ENCODE results near the gene UBXN6.

Gene UBXN6, protein sequence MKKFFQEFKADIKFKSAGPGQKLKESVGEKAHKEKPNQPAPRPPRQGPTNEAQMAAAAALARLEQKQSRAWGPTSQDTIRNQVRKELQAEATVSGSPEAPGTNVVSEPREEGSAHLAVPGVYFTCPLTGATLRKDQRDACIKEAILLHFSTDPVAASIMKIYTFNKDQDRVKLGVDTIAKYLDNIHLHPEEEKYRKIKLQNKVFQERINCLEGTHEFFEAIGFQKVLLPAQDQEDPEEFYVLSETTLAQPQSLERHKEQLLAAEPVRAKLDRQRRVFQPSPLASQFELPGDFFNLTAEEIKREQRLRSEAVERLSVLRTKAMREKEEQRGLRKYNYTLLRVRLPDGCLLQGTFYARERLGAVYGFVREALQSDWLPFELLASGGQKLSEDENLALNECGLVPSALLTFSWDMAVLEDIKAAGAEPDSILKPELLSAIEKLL

DNA sequence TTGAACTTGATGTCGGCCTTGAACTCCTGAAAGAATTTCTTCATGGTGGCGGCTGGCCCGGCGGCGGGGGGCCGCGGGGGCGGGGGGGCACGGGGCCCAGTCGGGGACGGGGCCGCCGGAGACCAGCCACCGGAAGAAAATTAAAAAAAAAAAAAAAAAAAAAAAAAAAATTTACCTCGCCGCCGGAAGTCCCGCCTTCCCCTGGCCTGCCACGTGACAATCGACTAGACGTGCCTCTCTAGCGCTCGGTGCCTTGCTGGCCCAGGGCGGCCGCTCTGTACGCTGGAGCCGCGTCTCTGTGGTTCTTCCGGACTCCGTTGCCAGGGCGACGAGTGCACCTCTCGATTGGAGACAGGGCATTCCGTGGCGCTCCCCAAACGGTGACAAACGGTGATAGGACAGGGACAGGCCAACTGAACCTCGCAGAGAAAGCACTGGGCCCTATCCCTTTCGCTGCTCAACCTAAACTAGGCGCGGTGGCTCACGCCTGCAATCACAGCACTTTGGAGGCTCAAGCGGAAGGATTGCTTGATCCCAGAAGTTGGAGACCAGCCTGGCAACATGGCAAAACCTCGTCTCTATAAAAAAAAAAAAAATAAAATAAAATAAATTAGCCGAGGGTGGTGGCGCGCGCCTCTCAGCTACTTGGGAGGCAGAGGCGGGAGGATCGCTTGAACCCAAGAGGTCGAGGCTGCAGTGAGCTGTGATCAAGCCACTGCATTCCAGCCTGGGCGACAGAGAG is at the start of gene UBXN6:
TSS of gene UBXN6 (minus strand) at position 141 of the 742 bp plus-strand sequence. CDS start at position 44, 97 bp downstream.
- Histone ChIP-seq H3K4me1 (peaks cover 10% of the 10 kb centered on the region), H3K4me3 (peak within 1 kb of the TSS; percentile 54), H3K36me3 (replicated peaks) (peaks cover 4% of the 10 kb centered on the region), H3K27me3 (ENCODE audit: low read depth) (no peaks in the 10 kb centered on the region), H3K9me3 (no peaks in the 10 kb centered on the region)
- peak; percentile 90 to 98 for DNase-seq (ENCODE audit: low spot score in 2 of 2)
- in situ Hi-C loops (cut with MboI; ENCODE audit: low sequenced_read_pairs), result no loop called here

DNA sequence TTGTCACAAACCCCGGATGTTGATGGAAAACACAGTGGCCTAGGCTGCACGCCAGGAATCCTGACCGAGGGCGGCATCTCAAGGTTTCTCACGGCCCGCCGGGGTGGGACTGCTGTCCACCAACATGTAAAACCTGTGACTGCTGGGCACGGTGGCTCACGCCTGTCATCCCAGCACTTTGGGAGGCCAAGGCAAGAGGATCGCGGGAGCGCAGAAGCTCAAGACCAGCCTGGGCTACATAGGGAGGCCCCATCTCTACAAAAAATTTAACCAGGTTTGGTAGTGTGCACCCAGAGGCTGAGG is 49.5 kb upstream of the UBXN6 start:
- H3K36me3 ChIP-seq (replicated peaks), result peaks cover 4% of the 10 kb centered on the region
- DNase-seq (ENCODE audit: low spot score in 2 of 2), result no peak
- in situ Hi-C loops (cut with MboI; ENCODE audit: low sequenced_read_pairs), result no loop called here
- no peaks in the 10 kb centered on the region for H3K9me3 ChIP-seq
- no peak overlapping the region for H3K4me3 ChIP-seq
- no peaks in the 10 kb centered on the region for H3K4me1 ChIP-seq
- H3K27me3 ChIP-seq (ENCODE audit: low read depth), result no peaks in the 10 kb centered on the region

DNA sequence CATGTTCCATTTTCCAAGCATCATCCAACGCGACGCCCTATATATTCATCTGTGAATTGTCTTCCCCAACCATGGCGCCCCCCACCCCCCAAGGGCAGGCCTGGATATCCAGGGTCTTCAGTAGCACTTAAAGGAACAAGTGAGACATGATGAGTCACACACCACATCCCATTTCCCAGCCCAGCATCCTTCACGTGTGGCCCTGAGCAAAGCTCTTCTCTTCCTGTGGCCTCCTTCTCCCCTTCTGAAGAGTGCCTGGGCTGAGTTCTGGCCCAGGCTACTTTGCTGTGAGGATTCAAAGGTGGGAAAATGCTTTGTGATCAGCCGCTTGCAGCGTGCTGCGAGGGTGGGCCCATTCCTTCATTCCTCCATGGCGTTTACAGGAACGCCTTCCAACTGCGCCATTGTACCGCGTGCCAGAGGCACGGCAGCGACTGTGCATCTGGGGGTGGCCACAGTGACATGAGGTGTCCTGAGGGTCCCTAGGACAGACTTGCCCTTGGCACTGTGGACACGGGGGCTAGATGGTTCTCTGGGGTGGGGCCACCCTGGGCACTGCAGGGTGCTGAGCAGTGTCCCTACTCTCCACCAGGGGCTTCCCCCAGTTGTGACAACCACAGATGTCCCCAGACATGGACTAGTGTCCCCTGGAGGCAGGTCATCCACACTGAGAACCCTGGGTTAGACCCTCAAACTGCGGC is 49.0 kb upstream of the UBXN6 start:
- Histone ChIP-seq H3K4me3 (no peak overlapping the region), H3K9me3 (no peaks in the 10 kb centered on the region), H3K27me3 (ENCODE audit: low read depth) (no peaks in the 10 kb centered on the region), H3K4me1 (no peaks in the 10 kb centered on the region), H3K36me3 (replicated peaks) (peaks cover 5% of the 10 kb centered on the region)
- in situ Hi-C loops (cut with MboI; ENCODE audit: low sequenced_read_pairs), result no loop called here
- DNase-seq (ENCODE audit: low spot score in 2 of 2), result no peak

DNA sequence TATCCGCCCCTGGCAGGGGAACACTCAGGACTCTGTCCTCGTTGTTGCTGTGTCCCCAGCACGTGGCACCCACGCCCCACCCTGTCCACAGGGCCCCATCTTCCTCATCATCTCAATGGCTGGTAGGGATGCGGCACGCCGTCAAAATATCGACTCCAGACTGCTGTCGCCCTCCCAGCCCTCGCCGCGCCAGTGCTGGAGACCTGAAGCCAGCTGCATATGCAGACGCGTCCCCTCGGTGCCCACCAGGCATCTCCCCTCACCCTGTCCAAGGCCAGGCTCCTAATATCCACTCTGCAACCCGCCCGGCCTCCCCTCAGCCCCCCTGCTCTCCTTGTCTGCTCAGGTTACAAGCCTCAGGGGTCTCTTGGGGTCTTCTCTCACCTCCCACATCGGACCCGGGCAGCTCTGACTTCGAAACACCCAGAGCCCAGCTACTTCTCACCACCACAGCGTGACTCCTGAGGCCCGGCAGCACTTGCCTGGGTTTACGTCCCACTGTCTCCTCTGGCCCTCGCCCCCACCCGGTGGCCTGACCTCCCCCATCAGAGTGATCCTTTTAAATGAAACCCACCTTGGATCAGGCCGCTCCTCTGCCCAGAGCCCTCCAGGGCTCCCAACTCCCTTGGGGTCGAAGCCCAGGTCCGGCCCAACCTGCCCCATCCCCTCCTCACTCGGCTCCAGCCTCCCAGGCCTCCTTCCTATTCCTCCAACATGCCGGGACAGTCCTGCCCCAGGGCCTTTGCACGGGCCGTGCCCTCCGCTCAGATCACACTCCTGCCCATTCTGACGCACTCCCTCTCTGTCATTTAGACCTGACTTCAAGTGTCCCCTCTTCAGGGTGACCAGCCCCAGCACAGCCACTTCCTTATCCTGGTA is 48.2 kb upstream of the UBXN6 start:
- Histone ChIP-seq H3K36me3 (replicated peaks) (peaks cover 13% of the 10 kb centered on the region), H3K9me3 (no peaks in the 10 kb centered on the region), H3K4me1 (no peaks in the 10 kb centered on the region), H3K4me3 (no peak overlapping the region), H3K27me3 (ENCODE audit: low read depth) (no peaks in the 10 kb centered on the region)
- DNase-seq (ENCODE audit: low spot score in 2 of 2), result no peak
- in situ Hi-C loops (cut with MboI; ENCODE audit: low sequenced_read_pairs), result no loop called here

DNA sequence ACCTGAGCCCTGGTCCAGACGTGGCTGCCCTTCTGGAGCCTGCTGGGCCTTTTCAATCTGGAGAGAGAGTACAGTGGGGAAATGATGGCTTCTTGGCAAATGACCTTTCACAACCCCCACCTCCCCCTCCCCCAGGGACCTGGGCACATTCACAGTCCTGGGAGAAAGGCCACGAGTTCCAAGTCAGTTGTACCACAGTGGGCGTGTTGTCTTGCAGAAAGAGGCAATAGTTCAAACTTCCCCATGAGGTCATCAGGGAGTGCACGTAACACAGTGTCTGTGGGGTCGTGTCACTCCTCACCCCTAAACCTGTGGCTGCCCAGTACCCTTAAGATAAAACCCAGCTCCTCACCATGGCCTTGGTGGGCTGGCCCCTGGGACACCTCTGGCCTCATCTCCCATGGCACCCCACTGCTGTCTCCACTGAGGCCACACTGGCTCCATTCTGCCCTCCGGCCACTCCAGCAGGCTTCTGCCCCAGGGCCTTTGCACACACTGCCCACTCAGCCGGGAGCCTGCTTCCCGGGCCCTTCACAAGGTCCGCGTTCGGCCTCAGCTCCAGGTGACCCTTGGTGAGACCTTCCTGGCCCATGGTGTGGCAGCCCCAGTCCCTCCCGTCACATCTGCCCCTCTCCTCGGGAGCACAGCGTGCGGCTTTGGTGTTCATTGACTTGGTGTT is 47.4 kb upstream of the UBXN6 start:
- Histone ChIP-seq H3K36me3 (replicated peaks) (peaks cover 17% of the 10 kb centered on the region), H3K27me3 (ENCODE audit: low read depth) (no peaks in the 10 kb centered on the region), H3K4me1 (no peaks in the 10 kb centered on the region), H3K9me3 (no peaks in the 10 kb centered on the region), H3K4me3 (no peak overlapping the region)
- DNase-seq (ENCODE audit: low spot score in 2 of 2), result no peak
- in situ Hi-C loops (cut with MboI; ENCODE audit: low sequenced_read_pairs), result no loop called here

DNA sequence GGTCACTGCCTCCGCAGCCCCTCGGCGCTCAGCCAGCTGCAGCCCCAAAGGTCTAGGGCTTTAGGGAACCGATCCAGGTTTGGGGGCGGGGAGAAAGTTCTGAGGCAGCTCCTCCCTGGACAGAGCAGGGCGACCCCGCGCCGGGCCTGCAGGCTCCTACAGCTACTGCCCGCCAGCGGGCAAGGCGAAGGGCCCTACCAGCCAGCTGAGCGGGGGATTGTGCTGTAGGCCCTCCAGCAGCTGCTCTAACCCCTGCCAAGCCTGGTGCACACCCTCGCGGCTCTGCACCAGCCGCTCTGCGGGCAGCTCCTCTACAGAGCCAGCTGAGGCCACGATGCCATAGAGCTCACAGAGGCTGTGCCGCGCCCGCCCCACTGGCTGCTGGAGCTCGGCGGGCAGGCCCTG is 46.7 kb upstream of the UBXN6 start:
- H3K9me3 ChIP-seq, result no peaks in the 10 kb centered on the region
- DNase-seq (ENCODE audit: low spot score in 2 of 2), result no peak
- H3K27me3 ChIP-seq (ENCODE audit: low read depth), result no peaks in the 10 kb centered on the region
- peaks cover 21% of the 10 kb centered on the region for H3K36me3 ChIP-seq (replicated peaks)
- no peaks in the 10 kb centered on the region for H3K4me1 ChIP-seq
- in situ Hi-C loops (cut with MboI; ENCODE audit: low sequenced_read_pairs), result no loop called here
- H3K4me3 ChIP-seq, result no peak overlapping the region

DNA sequence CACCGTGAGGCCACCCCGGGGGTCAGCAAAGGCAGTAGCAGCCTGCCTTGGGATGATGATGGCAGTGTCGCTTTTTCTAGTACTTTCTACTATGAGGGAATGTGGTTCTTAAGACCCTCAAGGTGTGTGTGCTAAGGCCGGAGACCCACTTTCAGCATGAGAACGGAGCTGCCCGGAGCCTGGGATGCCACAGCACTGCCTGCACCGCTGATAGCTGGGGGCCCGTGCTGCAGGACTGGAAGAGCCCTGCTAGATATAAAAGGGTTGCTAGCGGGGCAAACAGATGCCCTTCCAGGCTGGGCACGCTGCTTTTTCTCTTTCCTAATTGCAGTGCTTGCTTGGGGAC is 46.2 kb upstream of the UBXN6 start:
- H3K9me3 ChIP-seq, result no peaks in the 10 kb centered on the region
- H3K4me3 ChIP-seq, result no peak overlapping the region
- no peaks in the 10 kb centered on the region for H3K27me3 ChIP-seq (ENCODE audit: low read depth)
- no peak for DNase-seq (ENCODE audit: low spot score in 2 of 2)
- no peaks in the 10 kb centered on the region for H3K4me1 ChIP-seq
- H3K36me3 ChIP-seq (replicated peaks), result peaks cover 24% of the 10 kb centered on the region
- in situ Hi-C loops (cut with MboI; ENCODE audit: low sequenced_read_pairs), result no loop called here

DNA sequence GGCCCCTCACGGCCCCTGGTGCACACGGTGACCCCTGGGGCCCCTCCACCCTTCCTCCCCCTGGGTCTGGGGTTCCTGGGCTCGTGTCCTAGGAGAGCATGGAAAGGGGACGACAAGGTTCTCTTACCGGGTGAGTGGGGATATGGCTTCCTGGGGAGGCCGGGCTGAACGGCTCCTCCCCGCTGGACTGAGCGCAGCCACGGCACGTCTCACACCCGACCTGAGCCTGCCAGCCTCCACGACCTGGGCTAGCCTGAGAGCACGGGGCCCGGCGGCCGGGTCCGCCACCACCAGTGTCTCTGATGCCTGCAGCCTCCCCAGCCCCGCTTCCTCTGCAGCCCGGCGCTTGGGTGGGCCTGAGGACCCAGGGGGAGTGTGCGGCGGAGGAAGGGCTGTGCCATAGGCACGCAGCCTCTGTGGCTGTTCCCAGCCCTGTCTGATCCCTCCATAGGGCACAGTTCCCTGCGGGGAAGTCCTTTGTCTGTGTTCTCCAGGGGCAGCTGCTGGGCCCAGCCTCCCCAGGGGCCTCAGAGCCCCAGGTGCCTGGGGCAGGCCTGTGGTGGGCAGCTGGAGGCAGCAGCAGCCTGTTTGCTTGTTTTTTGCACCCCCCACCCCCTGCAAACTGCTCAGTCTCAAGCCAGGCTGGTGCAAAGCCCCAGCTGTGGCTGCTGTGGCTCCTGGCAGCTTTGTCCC is 45.7 kb upstream of the UBXN6 start:
- Histone ChIP-seq H3K4me1 (no peaks in the 10 kb centered on the region), H3K36me3 (replicated peaks) (peaks cover 29% of the 10 kb centered on the region), H3K27me3 (ENCODE audit: low read depth) (no peaks in the 10 kb centered on the region), H3K4me3 (no peak overlapping the region), H3K9me3 (no peaks in the 10 kb centered on the region)
- DNase-seq (ENCODE audit: low spot score in 2 of 2), result no peak
- in situ Hi-C loops (cut with MboI; ENCODE audit: low sequenced_read_pairs), result no loop called here

DNA sequence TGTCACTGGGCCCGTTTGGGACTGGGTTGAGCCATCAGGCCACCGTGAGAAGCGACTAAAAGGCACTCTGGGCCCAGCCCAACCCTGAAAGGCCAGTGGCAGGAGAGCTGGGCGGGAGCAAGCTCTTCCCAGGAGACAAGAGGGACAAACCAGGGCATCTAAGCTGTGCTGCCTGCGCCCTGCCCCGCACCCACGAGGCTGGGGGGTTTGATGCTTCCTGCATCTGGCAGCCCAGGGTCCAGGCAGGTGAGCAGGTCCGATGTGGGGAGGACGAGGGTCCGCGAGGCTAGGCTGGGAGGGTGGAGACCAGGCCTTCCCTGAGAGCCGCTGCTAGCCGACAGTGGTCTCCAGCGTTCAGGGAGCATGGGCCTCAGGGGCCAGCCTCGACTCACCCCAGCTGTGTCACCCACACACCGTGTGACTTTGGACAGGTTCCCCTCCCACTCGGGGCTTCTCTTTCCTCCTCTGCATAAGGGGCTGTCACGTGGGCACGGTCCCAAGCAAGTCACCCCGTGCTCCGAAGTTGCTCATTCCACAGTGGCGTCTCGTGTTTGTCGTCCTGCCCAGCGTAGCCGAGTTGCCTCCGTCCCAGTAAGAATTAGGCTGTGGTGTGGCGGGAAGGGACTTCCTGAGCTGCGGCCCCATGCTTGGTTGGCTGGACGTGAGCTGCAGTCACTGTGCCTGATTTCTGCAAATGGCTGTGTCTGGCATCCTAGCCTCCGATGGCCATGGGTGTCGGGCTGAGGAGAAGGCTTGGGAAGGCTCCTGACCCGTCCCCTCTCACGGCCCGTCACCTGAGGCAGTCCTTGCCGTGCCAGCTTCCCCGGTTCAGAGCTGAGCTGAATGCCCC is 44.9 kb upstream of the UBXN6 start:
- DNase-seq (ENCODE audit: low spot score in 2 of 2), result no peak
- in situ Hi-C loops (cut with MboI; ENCODE audit: low sequenced_read_pairs), result no loop called here
- Histone ChIP-seq H3K36me3 (replicated peaks) (peaks cover 37% of the 10 kb centered on the region), H3K9me3 (no peaks in the 10 kb centered on the region), H3K4me1 (no peaks in the 10 kb centered on the region), H3K27me3 (ENCODE audit: low read depth) (no peaks in the 10 kb centered on the region), H3K4me3 (no peak overlapping the region)

DNA sequence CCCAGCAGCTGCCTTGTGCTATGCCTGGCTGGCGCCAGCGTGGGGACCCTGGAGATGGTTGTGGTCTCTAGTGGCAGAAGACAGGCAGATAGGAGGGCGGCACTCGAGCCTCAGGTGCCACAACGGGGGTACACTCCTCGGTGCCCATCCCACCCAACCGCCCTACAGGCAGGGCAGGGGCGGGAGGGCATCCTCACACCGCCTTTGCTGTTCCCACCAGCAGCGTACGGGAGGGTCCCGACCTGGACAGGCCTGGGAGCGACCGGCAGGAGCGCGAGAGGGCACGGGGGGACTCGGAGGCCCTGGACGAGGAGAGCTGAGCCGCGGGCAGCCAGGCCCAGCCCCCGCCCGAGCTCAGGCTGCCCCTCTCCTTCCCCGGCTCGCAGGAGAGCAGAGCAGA is 44.1 kb upstream of the UBXN6 start:
- H3K9me3 ChIP-seq, result no peaks in the 10 kb centered on the region
- H3K4me3 ChIP-seq, result no peak overlapping the region
- DNase-seq (ENCODE audit: low spot score in 2 of 2), result no peak
- H3K4me1 ChIP-seq, result no peaks in the 10 kb centered on the region
- in situ Hi-C loops (cut with MboI; ENCODE audit: low sequenced_read_pairs), result no loop called here
- no peaks in the 10 kb centered on the region for H3K27me3 ChIP-seq (ENCODE audit: low read depth)
- H3K36me3 ChIP-seq (replicated peaks), result peaks cover 40% of the 10 kb centered on the region

DNA sequence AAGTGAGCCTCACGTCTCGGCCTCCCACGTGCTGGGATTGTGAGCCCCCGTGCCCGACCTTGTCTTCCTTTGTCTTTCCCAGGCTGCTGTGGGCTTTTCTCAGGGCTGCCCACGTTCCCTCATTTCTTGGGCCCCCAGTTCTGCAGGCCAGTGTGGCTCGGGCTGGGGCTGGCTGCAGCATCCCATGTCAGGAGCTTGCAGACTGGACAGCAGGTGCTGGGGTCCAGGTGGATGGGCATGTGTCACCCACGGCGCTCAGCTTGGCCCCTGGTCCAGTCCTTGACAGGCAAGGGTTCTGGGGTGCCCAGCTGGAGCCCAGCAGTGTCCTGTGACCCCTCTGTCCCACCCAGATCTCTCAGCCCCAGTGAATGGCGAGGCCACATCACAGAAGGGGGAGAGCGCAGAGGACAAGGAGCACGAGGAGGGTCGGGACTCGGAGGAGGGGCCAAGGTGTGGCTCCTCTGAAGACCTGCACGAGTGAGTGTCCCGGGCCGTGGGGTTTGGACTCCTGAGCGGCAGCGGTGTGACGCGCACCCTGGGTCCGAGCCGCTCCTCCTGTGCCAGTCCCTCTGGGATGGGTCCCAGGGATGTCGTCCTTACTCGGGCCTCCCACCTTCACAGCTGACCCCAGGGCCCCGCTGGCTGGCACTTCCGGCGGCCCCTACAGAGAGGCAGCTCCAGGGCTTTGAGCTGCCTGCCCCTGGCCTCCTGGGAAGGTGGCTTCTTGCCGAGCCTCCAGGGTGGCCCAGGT is 43.4 kb upstream of the UBXN6 start:
- H3K4me3 ChIP-seq, result no peak overlapping the region
- peaks cover 40% of the 10 kb centered on the region for H3K36me3 ChIP-seq (replicated peaks)
- DNase-seq (ENCODE audit: low spot score in 2 of 2), result no peak
- H3K4me1 ChIP-seq, result no peaks in the 10 kb centered on the region
- no peaks in the 10 kb centered on the region for H3K9me3 ChIP-seq
- in situ Hi-C loops (cut with MboI; ENCODE audit: low sequenced_read_pairs), result no loop called here
- no peaks in the 10 kb centered on the region for H3K27me3 ChIP-seq (ENCODE audit: low read depth)
